GM12801 (cell line): ENCODE measurements around the gene CNOT6L.

Experiments used
- CTCF ChIP-seq: IDR thresholded peaks from one replicate; pipeline ENCODE4 v1.5.1; 2011; ENCODE audit warnings: control low read depth; ENCODE audit not compliant: insufficient read length; ENCODE audit errors: extremely low read depth

The CNOT6L gene

GRCh38 chr4:77681792-77682191 is 137.4 kb downstream of the CNOT6L start:
- no peak for TF ChIP-seq CTCF

- no peak for TF ChIP-seq CTCF
These were observed 142.3 kb downstream of the CNOT6L start for GRCh38 chr4:77676842-77677241.

GRCh38 chr4:77671051-77671450 is 148.1 kb downstream of the CNOT6L start:
- TF ChIP-seq CTCF: no peak

GRCh38 chr4:77669946-77670590 is 149.1 kb downstream of the CNOT6L start:
- no peak for TF ChIP-seq CTCF

- TF ChIP-seq CTCF: no peak
These were observed 153.6 kb downstream of the CNOT6L start for GRCh38 chr4:77665381-77666069.
